Osteocyte (in vitro differentiated cells): ENCODE measurements around the gene MRPS31. TPM values are rescaled to one million over a fixed set of nuclear protein-coding genes. Genes with fewer than 3 reads are reported as not detected.
"Not testable (repeated sequence)": the region's sequence is repeated elsewhere in the genome, so short reads cannot be mapped to it uniquely, and the experiment has no call there.

ENCODE experiments used
- DNase-seq: peaks from one replicate; pipeline ENCODE4 v3.0.0; 2021; ENCODE audit warnings: mixed read lengths; ENCODE audit not compliant: unreplicated experiment; ENCODE audit errors: extremely low spot score
- H3K27ac Mint-ChIP-seq: one replicate; pipeline ENCODE4 v1.8.0; 2021; ENCODE audit warnings: mild to moderate bottlenecking, mixed read lengths; ENCODE audit not compliant: unreplicated experiment
- H3K27me3 Mint-ChIP-seq: one replicate; pipeline ENCODE4 v1.8.0; 2021; ENCODE audit warnings: mixed read lengths; ENCODE audit not compliant: unreplicated experiment
- H3K36me3 Mint-ChIP-seq: one replicate; pipeline ENCODE4 v1.8.0; 2021; ENCODE audit warnings: mixed read lengths; ENCODE audit not compliant: unreplicated experiment
- H3K4me1 Mint-ChIP-seq: one replicate; pipeline ENCODE4 v1.8.0; 2021; ENCODE audit warnings: mixed read lengths; ENCODE audit not compliant: unreplicated experiment
- H3K4me3 Mint-ChIP-seq: one replicate; pipeline ENCODE4 v1.8.0; 2021; ENCODE audit warnings: mild to moderate bottlenecking, moderate library complexity, mixed read lengths; ENCODE audit not compliant: unreplicated experiment
- H3K9me3 Mint-ChIP-seq: one replicate; pipeline ENCODE4 v1.8.0; 2021; ENCODE audit warnings: mixed read lengths; ENCODE audit not compliant: unreplicated experiment
- total RNA-seq: library from RNA; stranded (reverse); gene quantifications from 2 replicates; pipeline ENCODE4 v1.2.1, GENCODE V29; 2021
- TF ChIP-seq, protein P1 (sequence below): fragments of 200-600 bp; sonication (generic); IDR thresholded peaks from 2 replicates; pipeline ENCODE4 v1.5.0; 2021; ENCODE audit warnings: antibody characterized with exemption, mild to moderate bottlenecking, moderate library complexity

Gene MRPS31
- total RNA-seq, 1 donor from 2014 or later = 17.4 TPM

DNA sequence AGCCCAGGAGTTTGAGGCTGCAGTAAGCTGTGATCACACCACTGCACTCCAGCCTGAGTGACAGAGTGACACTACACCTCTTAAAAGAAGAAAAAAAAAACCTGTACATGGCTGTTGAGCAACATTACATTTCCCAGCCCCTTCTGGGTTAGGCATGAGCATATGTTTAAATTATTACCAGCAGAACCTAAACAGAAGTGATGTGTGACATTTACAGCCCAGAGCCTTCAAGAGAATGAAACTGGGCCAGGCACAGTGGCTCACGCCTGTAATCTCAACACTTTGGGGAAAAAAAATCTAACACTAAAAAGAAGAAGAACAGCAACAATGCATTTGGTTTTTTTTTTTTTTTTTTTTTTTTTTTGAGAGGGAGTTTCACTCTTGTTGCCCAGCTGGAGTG is 38.3 kb downstream of the MRPS31 start:
- H3K9me3 Mint-ChIP-seq = no peaks in the 10 kb centered on the region
- DNase-seq = no peak
- no peaks in the 10 kb centered on the region for H3K27me3 Mint-ChIP-seq
- H3K4me3 Mint-ChIP-seq = no peak overlapping the region
- peaks cover 15% of the 10 kb centered on the region for H3K36me3 Mint-ChIP-seq
- no peak overlapping the region for H3K27ac Mint-ChIP-seq
- TF ChIP-seq, protein P1, sequence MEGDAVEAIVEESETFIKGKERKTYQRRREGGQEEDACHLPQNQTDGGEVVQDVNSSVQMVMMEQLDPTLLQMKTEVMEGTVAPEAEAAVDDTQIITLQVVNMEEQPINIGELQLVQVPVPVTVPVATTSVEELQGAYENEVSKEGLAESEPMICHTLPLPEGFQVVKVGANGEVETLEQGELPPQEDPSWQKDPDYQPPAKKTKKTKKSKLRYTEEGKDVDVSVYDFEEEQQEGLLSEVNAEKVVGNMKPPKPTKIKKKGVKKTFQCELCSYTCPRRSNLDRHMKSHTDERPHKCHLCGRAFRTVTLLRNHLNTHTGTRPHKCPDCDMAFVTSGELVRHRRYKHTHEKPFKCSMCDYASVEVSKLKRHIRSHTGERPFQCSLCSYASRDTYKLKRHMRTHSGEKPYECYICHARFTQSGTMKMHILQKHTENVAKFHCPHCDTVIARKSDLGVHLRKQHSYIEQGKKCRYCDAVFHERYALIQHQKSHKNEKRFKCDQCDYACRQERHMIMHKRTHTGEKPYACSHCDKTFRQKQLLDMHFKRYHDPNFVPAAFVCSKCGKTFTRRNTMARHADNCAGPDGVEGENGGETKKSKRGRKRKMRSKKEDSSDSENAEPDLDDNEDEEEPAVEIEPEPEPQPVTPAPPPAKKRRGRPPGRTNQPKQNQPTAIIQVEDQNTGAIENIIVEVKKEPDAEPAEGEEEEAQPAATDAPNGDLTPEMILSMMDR = no peak
- H3K4me1 Mint-ChIP-seq = peaks cover 5% of the 10 kb centered on the region

DNA sequence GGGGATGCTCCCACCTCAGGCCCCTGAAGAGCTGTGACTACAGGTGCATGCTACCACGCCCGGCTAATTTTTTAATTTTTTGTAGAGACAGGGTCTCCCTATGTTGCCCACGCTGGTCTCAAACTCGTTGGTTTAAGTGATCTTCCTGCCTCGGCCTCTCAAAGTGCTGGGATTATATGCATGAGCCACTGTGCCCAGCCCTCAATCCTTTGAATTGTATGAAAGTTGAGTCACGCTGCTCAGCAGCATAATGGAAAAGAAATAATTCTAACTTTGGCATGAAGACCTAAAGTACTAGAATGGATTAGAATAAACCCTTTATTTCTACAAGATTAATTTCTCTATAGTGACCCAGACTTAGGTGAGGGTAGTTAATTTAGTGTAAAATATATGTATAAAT is 42.4 kb downstream of the MRPS31 start:
- no peak overlapping the region for H3K4me3 Mint-ChIP-seq
- no peak overlapping the region for H3K27ac Mint-ChIP-seq
- DNase-seq = no peak
- peaks cover 13% of the 10 kb centered on the region for H3K36me3 Mint-ChIP-seq
- H3K4me1 Mint-ChIP-seq = no peaks in the 10 kb centered on the region
- TF ChIP-seq, protein P1 = no peak
- H3K27me3 Mint-ChIP-seq = no peaks in the 10 kb centered on the region
- H3K9me3 Mint-ChIP-seq = no peaks in the 10 kb centered on the region

DNA sequence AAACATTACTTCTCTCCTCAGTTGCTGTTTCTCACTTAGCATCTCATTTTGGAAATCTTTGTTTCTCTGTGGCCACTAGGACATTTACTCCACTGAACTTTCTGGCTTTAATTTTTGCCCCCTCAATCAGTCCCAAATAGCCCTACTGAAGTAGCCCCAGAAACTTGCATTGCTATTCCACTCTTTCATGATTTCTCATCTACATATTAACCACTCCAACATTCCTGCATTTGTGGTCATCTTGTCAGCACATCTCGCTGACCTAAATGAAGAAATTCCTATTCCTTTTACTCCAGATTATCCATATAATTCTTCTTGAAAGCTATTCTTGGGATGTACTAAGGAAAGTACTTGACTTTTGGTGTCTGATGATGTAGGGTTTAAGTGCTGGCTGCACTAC is 56.6 kb downstream of the MRPS31 start:
- not testable (repeated sequence) for H3K27me3 Mint-ChIP-seq

DNA sequence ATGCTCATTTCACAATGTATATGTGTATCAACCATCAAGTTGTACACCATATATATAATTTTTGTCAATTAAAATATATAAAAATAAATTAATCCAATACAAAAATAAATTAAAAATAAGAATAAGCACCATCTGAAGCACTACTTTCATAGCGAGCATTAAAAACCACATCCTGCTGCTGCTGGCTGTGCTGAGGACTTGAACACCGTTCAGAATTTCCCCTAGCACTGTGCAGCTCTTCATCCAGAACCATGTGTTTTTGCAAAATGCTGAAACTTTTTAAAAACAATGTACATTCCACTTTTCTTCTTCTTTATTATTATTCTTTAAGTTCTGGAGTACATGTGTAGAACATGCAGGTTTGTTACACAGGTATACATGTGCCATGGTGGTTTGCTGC is 64.6 kb downstream of the MRPS31 start:
- TF ChIP-seq, protein P1 = no peak
- Mint-ChIP-seq H3K9me3 (peaks cover 40% of the 10 kb centered on the region), H3K36me3 (peaks cover 2% of the 10 kb centered on the region), H3K4me3 (no peak overlapping the region), H3K27me3 (no peaks in the 10 kb centered on the region), H3K4me1 (no peaks in the 10 kb centered on the region), H3K27ac (no peak overlapping the region)
- DNase-seq = no peak

More for the DNA sequence above, 56.6 kb downstream of the MRPS31 start:
- H3K36me3 Mint-ChIP-seq = peaks cover 23% of the 10 kb centered on the region
- DNase-seq, H3K27ac Mint-ChIP-seq, H3K4me1 Mint-ChIP-seq, H3K4me3 Mint-ChIP-seq: not testable (repeated sequence)
- peaks cover 15% of the 10 kb centered on the region for H3K9me3 Mint-ChIP-seq

DNA sequence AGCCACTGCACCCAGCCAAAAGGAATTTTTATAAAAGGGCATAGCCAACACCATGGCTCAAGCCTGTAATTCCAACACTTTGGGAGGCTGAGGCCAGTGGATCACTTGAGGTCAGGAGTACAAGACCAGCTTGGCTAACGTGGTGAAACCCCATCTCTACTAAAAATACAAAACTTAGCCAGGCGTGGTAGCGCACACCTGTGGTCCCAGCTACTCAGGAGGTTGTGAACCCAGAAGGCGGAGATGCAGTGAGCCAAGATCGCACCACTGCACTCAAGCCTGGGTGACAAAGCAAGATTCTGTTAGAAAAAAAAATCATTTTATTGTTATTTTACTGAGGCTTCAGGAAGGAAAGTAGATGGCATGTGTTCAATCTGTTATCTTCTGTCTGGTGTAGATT is 73.3 kb downstream of the MRPS31 start:
- Mint-ChIP-seq H3K36me3 (no peaks in the 10 kb centered on the region), H3K9me3 (no peaks in the 10 kb centered on the region), H3K4me3 (no peak overlapping the region), H3K4me1 (peaks cover 2% of the 10 kb centered on the region), H3K27ac (no peak overlapping the region), H3K27me3 (no peaks in the 10 kb centered on the region)
- TF ChIP-seq, protein P1 = no peak
- DNase-seq = no peak

DNA sequence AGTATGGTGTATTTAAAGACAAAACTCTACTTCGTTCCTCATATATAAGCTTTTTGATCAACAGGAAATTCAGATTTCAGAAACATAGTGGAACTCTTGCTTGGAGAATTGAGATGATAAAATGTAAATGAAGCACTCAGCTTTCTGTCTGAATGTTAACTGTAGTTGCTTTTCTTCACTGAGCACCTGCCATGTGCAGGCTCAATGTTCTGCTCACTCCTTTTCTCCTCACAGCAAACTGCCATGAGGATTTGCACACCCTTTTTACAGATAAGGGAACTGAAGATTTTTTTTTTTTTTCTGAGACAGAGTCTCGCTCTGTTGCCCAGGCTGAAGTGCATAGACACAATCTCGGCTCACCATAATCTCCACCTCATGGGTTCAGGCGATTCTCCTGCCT is 76.6 kb downstream of the MRPS31 start:
- DNase-seq = no peak
- Mint-ChIP-seq H3K27me3 (no peaks in the 10 kb centered on the region), H3K36me3 (no peaks in the 10 kb centered on the region), H3K9me3 (peaks cover 7% of the 10 kb centered on the region), H3K27ac (no peak overlapping the region), H3K4me1 (peaks cover 3% of the 10 kb centered on the region), H3K4me3 (no peak overlapping the region)
- TF ChIP-seq, protein P1 = no peak
